ENCODE data around the gene IFI44L. TPM values are rescaled to one million over a fixed set of nuclear protein-coding genes. Genes with fewer than 3 reads are reported as not detected.

The IFI44L gene
- total RNA-seq, 4 donors from 2014 or later, result 1.1 to 8.3 (median 4.1) TPM

DNA sequence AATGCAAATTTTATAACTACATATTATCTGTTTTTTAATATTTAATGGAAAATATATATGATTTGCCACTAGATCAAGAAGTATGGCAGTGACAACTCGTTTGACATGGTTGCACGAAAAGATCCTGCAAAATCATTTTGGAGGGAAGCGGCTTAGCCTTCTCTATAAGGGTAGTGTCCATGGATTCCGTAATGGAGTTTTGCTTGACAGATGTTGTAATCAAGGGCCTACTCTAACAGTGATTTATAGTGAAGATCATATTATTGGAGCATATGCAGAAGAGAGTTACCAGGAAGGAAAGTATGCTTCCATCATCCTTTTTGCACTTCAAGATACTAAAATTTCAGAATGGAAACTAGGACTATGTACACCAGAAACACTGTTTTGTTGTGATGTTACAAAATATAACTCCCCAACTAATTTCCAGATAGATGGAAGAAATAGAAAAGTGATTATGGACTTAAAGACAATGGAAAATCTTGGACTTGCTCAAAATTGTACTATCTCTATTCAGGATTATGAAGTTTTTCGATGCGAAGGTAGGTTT lies 29.9 kb downstream of the IFI44L start:
- in situ Hi-C loops (cut with MboI; ENCODE audit: low sequenced_read_pairs in 4 of 4) (loop anchor here in 1 of 4 donors (25.0 kb wide), 1 partner anchor 513 kb away; no protein-coding TSS in a partner anchor), intact Hi-C loops (cut with DNase I; ENCODE audit: low total_unique reads) (loop anchor here (2.0 kb wide), 1 partner anchor 29 kb away; the partner anchor contains the start of gene IFI44L)
- ATAC-seq (no peak), DNase-seq (no peak)
- Histone ChIP-seq H3K27me3 (no peaks in the 10 kb centered on the region), H3K4me3 (peak overlapping the region; percentile 41 to 50 (median 46)), H3K9me3 (no peaks in the 10 kb centered on the region), H3K36me3 (no peaks in the 10 kb centered on the region), H3K4me1 (peaks cover 0 to 3% of the 10 kb centered on the region in 2 donors), H3K27ac (peak overlapping the region; percentile 56 to 67 (median 58))
- no peak for TF ChIP-seq CTCF (IDR thresholded peaks at IDR 0.05 in 4 of 5, conservative IDR thresholded peaks at IDR 0.05 in 1 of 5)

- in situ Hi-C loops (cut with MboI; ENCODE audit: low sequenced_read_pairs in 4 of 4) (loop anchor here in 1 of 4 donors (25.0 kb wide), 1 partner anchor 514 kb away; no protein-coding TSS in a partner anchor), intact Hi-C loops (cut with DNase I; ENCODE audit: low total_unique reads) (loop anchor here (2.0 kb wide), 1 partner anchor 30 kb away; the partner anchor contains the start of gene IFI44L)
- TF ChIP-seq POLR2A (IDR thresholded peaks at IDR 0.05) (peak in 1 of 2 donors; percentile 14), CTCF (IDR thresholded peaks at IDR 0.05 in 4 of 5, conservative IDR thresholded peaks at IDR 0.05 in 1 of 5) (no peak)
Measured at GRCh38 chr1:78651241-78651640, 31.0 kb downstream of the IFI44L start.

GRCh38 chr1:78652019-78652560 lies 31.8 kb downstream of the IFI44L start:
- Histone ChIP-seq H3K27me3 (no peaks in the 10 kb centered on the region), H3K36me3 (no peaks in the 10 kb centered on the region), H3K9me3 (no peaks in the 10 kb centered on the region), H3K27ac (peak overlapping the region; percentile 56 to 67 (median 62)), H3K4me3 (peak overlapping the region; percentile 12 to 47 (median 42)), H3K4me1 (peaks cover 0 to 3% of the 10 kb centered on the region in 2 donors)
- DNase-seq (no peak), ATAC-seq (no peak)
- TF ChIP-seq CTCF (IDR thresholded peaks at IDR 0.05 in 4 of 5, conservative IDR thresholded peaks at IDR 0.05 in 1 of 5) (no peak), POLR2A (IDR thresholded peaks at IDR 0.05) (no peak)
- intact Hi-C loops (cut with DNase I; ENCODE audit: low total_unique reads) (no loop called here), in situ Hi-C loops (cut with MboI; ENCODE audit: low sequenced_read_pairs in 4 of 4) (loop anchor here in 1 of 4 donors (25.0 kb wide), 1 partner anchor 515 kb away; no protein-coding TSS in a partner anchor)

More at GRCh38 chr1:78651241-78651640, 31.0 kb downstream of the IFI44L start:
- peaks cover 0 to 3% of the 10 kb centered on the region in 2 donors for H3K4me1 ChIP-seq
- no peaks in the 10 kb centered on the region for H3K9me3 ChIP-seq
- H3K27ac ChIP-seq, result peak overlapping the region; percentile 56 to 67 (median 62)
- ATAC-seq (peak in 1 of 2 donors; percentile 39), DNase-seq (no peak)
- H3K4me3 ChIP-seq, result peak overlapping the region; percentile 41 to 50 (median 46)
- no peaks in the 10 kb centered on the region for H3K27me3 ChIP-seq
- H3K36me3 ChIP-seq, result no peaks in the 10 kb centered on the region

- Histone ChIP-seq H3K27me3 (no peaks in the 10 kb centered on the region), H3K9me3 (no peaks in the 10 kb centered on the region), H3K36me3 (peaks cover 0 to 11% of the 10 kb centered on the region in 2 donors), H3K27ac (no peak overlapping the region), H3K4me1 (peaks cover 0 to under 1% of the 10 kb centered on the region in 2 donors), H3K4me3 (no peak overlapping the region)
- ATAC-seq, result no peak
- no peak for DNase-seq
- in situ Hi-C loops (cut with MboI; ENCODE audit: low sequenced_read_pairs in 4 of 4), result loop anchor here in 1 of 4 donors (25.0 kb wide), 1 partner anchor 522 kb away; no protein-coding TSS in a partner anchor
- TF ChIP-seq CTCF (IDR thresholded peaks at IDR 0.05 in 4 of 5, conservative IDR thresholded peaks at IDR 0.05 in 1 of 5) (no peak), POLR2A (IDR thresholded peaks at IDR 0.05) (no peak)
- intact Hi-C loops (cut with DNase I; ENCODE audit: low total_unique reads), result no loop called here
Measured at GRCh38 chr1:78658901-78659300, 38.7 kb downstream of the IFI44L start.
